Astrocyte (in vitro differentiated cells and primary cell): Measurements from ENCODE around the gene MB. TPM values are rescaled to one million over a fixed set of nuclear protein-coding genes. Genes with fewer than 3 reads are reported as not detected.

Experiments
- DNase-seq: peaks from one replicate; pipeline ENCODE4 v3.0.0-alpha.2; 2010; ENCODE audit warnings: low read depth
- FAIRE-seq: peaks from 2 replicates; lab custom pipeline; 2011; peaks lifted over from hg19 to GRCh38; lab: Jason Lieb, UNC
- H2AFZ ChIP-seq: 2 replicates; pipeline ENCODE4 v1.6.0; 2012; ENCODE audit warnings: low read depth, low read length, inconsistent platforms
- H3K27ac ChIP-seq: 2 replicates; pipeline ENCODE4 v1.5.1; 2011; ENCODE audit warnings: low read depth, low read length, inconsistent platforms
- H3K27me3 ChIP-seq: 2 replicates; pipeline ENCODE4 v1.6.0; 2011; ENCODE audit warnings: low read length, inconsistent platforms; ENCODE audit not compliant: insufficient read depth
- H3K36me3 ChIP-seq: 2 replicates; pipeline ENCODE4 v1.5.1; 2011; ENCODE audit warnings: low read length, inconsistent platforms; ENCODE audit not compliant: insufficient read depth
- H3K4me1 ChIP-seq: 2 replicates; pipeline ENCODE4 v1.5.1; 2011; ENCODE audit warnings: low read length, inconsistent platforms; ENCODE audit not compliant: insufficient read depth
- H3K4me2 ChIP-seq: 2 replicates; pipeline ENCODE4 v1.6.0; 2012; ENCODE audit warnings: low read length, inconsistent platforms
- H3K4me3 ChIP-seq: 2 replicates; pipeline ENCODE4 v1.5.1; 2011; ENCODE audit warnings: low read depth, mild to moderate bottlenecking, low read length, inconsistent platforms; ENCODE audit not compliant: insufficient read depth
- H3K79me2 ChIP-seq: 2 replicates; pipeline ENCODE4 v1.6.0; 2012; ENCODE audit warnings: mild to moderate bottlenecking, low read length, inconsistent platforms; ENCODE audit not compliant: insufficient read depth
- H3K9ac ChIP-seq: 2 replicates; pipeline ENCODE4 v1.6.0; 2012; ENCODE audit warnings: mild to moderate bottlenecking, low read length, inconsistent platforms
- H3K9me3 ChIP-seq: 2 replicates; pipeline ENCODE4 v1.5.1; 2012; ENCODE audit warnings: low read depth, mild to moderate bottlenecking, low read length, inconsistent platforms; ENCODE audit not compliant: insufficient read depth
- H4K20me1 ChIP-seq: 2 replicates; pipeline ENCODE4 v1.6.0; 2012; ENCODE audit warnings: low read length, inconsistent platforms; ENCODE audit not compliant: insufficient read depth
- H3K27ac Mint-ChIP-seq: one replicate; pipeline ENCODE4 v1.8.0; 2021; ENCODE audit warnings: mild to moderate bottlenecking, mixed read lengths; ENCODE audit not compliant: unreplicated experiment
- H3K27me3 Mint-ChIP-seq: one replicate; pipeline ENCODE4 v1.8.0; 2021; ENCODE audit warnings: low read depth, mixed read lengths; ENCODE audit not compliant: unreplicated experiment
- H3K36me3 Mint-ChIP-seq: one replicate; pipeline ENCODE4 v1.8.0; 2021; ENCODE audit warnings: low read depth, mixed read lengths; ENCODE audit not compliant: unreplicated experiment
- H3K4me1 Mint-ChIP-seq: one replicate; pipeline ENCODE4 v1.8.0; 2021; ENCODE audit warnings: low read depth, mixed read lengths; ENCODE audit not compliant: unreplicated experiment
- H3K4me3 Mint-ChIP-seq: one replicate; pipeline ENCODE4 v1.8.0; 2021; ENCODE audit warnings: mild to moderate bottlenecking, moderate library complexity, mixed read lengths; ENCODE audit not compliant: unreplicated experiment
- H3K9me3 Mint-ChIP-seq: one replicate; pipeline ENCODE4 v1.8.0; 2021; ENCODE audit warnings: mild to moderate bottlenecking, mixed read lengths; ENCODE audit not compliant: unreplicated experiment
- EZH2 ChIP-seq: IDR thresholded peaks from 2 replicates; pipeline ENCODE4 v1.6.1; 2012; ENCODE audit warnings: mild to moderate bottlenecking, low read length, inconsistent platforms; ENCODE audit not compliant: insufficient read depth
- total RNA-seq: library from RNA; stranded (reverse); gene quantifications from 2 replicates; pipeline ENCODE4 v1.2.1, GENCODE V29; 2021
- TF ChIP-seq, protein P1 (sequence below): IDR thresholded peaks from 2 replicates; pipeline ENCODE4 v1.5.1; 2011; ENCODE audit warnings: low read depth, mild to moderate bottlenecking, inconsistent platforms, low read length, moderate library complexity; ENCODE audit not compliant: insufficient read depth

The MB gene
- total RNA-seq, 1 donor from 2014 or later, result not detected

DNA sequence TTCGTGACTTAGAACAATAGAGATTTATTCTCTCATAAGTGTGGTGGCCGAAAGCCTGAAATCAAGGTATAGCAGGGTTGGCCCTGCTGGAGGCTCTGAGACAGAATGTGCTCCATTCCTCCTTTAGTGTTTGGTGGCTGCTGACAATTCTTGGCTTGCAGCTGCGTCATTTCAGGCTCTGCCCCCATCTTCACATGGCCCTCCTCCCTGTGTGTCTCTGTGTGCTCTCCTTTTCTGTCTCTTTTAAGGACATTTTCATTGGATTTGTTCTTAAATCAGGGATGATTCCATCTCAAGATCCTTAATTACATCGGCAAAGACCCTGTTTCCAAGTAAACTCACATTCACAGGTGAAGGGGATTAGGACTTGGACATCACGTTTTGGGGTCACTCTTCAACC, 20.9 kb upstream of the MB start:
- no peak for FAIRE-seq
- Mint-ChIP-seq H3K4me1 (peaks cover 5% of the 10 kb centered on the region), H3K36me3 (no peaks in the 10 kb centered on the region), H3K9me3 (peaks cover 3% of the 10 kb centered on the region), H3K27me3 (peaks cover 9% of the 10 kb centered on the region), H3K4me3 (no peak overlapping the region), H3K27ac (no peak overlapping the region)
- no peaks in the 10 kb centered on the region for H3K27me3 ChIP-seq
- H3K9me3 ChIP-seq, result no peaks in the 10 kb centered on the region
- no peak overlapping the region for H2AFZ ChIP-seq
- no peak overlapping the region for H3K4me3 ChIP-seq
- no peaks in the 10 kb centered on the region for H4K20me1 ChIP-seq
- H3K36me3 ChIP-seq, result no peaks in the 10 kb centered on the region
- H3K4me1 ChIP-seq, result no peaks in the 10 kb centered on the region
- DNase-seq, result no peak
- H3K79me2 ChIP-seq, result no peaks in the 10 kb centered on the region
- H3K27ac ChIP-seq, result no peak overlapping the region
- H3K4me2 ChIP-seq, result no peak overlapping the region
- H3K9ac ChIP-seq, result no peak overlapping the region
- TF ChIP-seq, protein P1, sequence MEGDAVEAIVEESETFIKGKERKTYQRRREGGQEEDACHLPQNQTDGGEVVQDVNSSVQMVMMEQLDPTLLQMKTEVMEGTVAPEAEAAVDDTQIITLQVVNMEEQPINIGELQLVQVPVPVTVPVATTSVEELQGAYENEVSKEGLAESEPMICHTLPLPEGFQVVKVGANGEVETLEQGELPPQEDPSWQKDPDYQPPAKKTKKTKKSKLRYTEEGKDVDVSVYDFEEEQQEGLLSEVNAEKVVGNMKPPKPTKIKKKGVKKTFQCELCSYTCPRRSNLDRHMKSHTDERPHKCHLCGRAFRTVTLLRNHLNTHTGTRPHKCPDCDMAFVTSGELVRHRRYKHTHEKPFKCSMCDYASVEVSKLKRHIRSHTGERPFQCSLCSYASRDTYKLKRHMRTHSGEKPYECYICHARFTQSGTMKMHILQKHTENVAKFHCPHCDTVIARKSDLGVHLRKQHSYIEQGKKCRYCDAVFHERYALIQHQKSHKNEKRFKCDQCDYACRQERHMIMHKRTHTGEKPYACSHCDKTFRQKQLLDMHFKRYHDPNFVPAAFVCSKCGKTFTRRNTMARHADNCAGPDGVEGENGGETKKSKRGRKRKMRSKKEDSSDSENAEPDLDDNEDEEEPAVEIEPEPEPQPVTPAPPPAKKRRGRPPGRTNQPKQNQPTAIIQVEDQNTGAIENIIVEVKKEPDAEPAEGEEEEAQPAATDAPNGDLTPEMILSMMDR, result no peak
- TF ChIP-seq EZH2, result no peak

DNA sequence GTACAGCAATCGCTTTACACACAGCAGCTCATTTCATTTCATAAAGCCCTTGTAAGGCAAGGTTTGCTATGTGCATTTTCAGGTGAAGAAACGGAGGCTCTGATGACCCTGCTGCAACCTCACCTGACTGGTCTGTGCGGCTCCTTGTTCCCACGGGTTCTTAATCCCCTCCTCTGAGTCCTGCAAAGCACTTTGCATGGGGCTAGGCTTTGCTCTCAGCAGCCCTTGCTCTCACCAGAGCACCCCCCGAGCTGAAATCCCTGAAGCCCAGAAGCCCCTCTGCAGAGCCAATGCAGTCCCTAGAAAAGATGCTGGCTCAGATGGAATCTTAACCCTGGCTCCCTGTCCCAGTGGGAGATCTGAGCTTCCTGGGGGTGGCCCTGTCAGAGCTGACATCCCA, 20.1 kb upstream of the MB start:
- Histone ChIP-seq H3K27ac (no peak overlapping the region), H3K4me3 (no peak overlapping the region), H3K79me2 (no peaks in the 10 kb centered on the region), H3K4me2 (no peak overlapping the region), H3K9me3 (no peaks in the 10 kb centered on the region), H4K20me1 (no peaks in the 10 kb centered on the region), H3K4me1 (no peaks in the 10 kb centered on the region), H3K27me3 (no peaks in the 10 kb centered on the region), H2AFZ (no peak overlapping the region), H3K9ac (no peak overlapping the region), H3K36me3 (no peaks in the 10 kb centered on the region)
- FAIRE-seq (no peak), DNase-seq (no peak)
- H3K27me3 Mint-ChIP-seq, result peaks cover 9% of the 10 kb centered on the region
- H3K27ac Mint-ChIP-seq, result no peak overlapping the region
- no peak overlapping the region for H3K4me3 Mint-ChIP-seq
- H3K36me3 Mint-ChIP-seq, result no peaks in the 10 kb centered on the region
- no peak for TF ChIP-seq EZH2
- TF ChIP-seq, protein P1, result no peak
- H3K9me3 Mint-ChIP-seq, result peaks cover 3% of the 10 kb centered on the region
- peaks cover 7% of the 10 kb centered on the region for H3K4me1 Mint-ChIP-seq

GRCh38 chr22:35634943-35635540, 17.9 kb upstream of the MB start:
- H3K4me1 ChIP-seq, result no peaks in the 10 kb centered on the region
- H3K4me2 ChIP-seq, result no peak overlapping the region
- no peak overlapping the region for H3K4me3 ChIP-seq
- H3K9me3 ChIP-seq, result no peaks in the 10 kb centered on the region
- H3K79me2 ChIP-seq, result no peaks in the 10 kb centered on the region
- DNase-seq (no peak), FAIRE-seq (no peak)
- no peak overlapping the region for H3K27ac ChIP-seq
- no peaks in the 10 kb centered on the region for H4K20me1 ChIP-seq
- H3K4me1 Mint-ChIP-seq, result peaks cover 11% of the 10 kb centered on the region
- no peaks in the 10 kb centered on the region for H3K36me3 Mint-ChIP-seq
- H3K27me3 ChIP-seq, result no peaks in the 10 kb centered on the region
- TF ChIP-seq, protein P1, result no peak
- TF ChIP-seq EZH2, result no peak
- H3K36me3 ChIP-seq, result no peaks in the 10 kb centered on the region
- no peak overlapping the region for H2AFZ ChIP-seq
- H3K27me3 Mint-ChIP-seq, result peaks cover 9% of the 10 kb centered on the region
- no peak overlapping the region for H3K9ac ChIP-seq
- peaks cover 3% of the 10 kb centered on the region for H3K9me3 Mint-ChIP-seq
- H3K4me3 Mint-ChIP-seq, result no peak overlapping the region
- no peak overlapping the region for H3K27ac Mint-ChIP-seq
